Activated CD4-positive, alpha-beta T cell treated with anti-CD3 and anti-CD28 coated beads for 48 hours (primary cell): ENCODE measurements around the gene ITPR1.
A peak's percentile ranks its signal among the peaks of the same experiment; 100 is the strongest.

Experiments used
- DNase-seq: peaks from one replicate; pipeline ENCODE4 v3.0.0-alpha.2; 2020

Gene ITPR1

DNA sequence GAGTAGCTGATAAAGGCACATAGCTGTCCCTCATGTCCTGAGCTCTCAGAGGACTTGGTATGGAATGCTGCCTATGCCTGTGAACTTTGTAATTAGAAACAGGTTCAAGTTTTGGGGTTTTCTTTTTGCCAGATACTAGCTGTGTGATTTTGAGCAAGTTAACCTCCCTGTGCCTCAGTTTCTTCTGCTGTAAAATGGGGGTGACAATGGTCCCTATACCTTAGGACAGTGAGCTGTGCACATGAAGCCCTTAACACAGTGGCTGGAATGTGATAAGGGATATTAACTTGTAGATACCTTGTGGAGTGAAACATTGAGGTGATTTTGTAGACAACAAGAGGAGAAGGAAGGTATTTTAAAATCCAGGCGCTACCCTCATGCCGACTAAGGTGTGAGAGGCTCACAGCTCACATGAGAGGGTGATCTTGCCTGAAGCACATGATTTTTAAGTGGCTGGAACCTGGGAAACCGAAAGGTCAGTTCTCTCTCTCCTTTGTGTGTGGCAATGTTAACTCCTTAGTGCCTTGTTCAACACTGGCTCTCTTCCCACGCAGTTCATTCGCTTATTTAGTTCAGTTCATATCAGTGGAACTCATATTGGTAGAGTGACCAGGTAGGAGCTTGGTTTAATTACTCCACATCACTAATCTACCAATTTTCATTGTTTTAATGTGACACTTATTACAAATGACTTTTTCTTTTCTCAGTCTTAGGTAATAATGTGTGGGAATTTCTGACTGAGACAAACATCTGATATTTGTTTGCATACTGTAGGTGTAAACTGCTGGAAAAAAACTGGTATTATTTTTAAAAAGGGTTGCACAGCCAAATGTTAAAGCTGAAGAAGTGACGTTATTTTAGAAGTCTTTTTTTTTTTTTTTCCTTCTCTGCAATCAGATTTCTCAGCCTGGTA, 236.2 kb downstream of the ITPR1 start:
- no peak for DNase-seq

DNA sequence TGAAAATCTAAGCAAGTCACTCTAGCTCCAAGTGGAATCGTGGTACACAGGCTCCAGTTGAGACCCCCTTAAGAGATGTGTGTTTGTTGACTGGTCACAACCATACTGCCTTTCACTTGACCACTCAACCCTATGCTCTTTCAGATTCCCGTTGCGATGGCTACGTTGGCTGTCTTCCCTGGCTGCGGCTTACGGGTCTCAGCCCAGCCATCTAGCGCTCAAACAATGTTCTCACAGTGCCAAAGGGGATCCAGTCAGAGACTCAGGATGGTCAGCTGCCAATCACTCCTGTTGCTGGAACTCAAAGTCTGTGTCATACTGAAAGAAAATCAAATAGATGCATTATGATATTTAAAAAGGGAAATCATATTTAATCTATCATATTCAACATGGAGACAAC, 237.6 kb downstream of the ITPR1 start:
- DNase-seq: no peak

DNA sequence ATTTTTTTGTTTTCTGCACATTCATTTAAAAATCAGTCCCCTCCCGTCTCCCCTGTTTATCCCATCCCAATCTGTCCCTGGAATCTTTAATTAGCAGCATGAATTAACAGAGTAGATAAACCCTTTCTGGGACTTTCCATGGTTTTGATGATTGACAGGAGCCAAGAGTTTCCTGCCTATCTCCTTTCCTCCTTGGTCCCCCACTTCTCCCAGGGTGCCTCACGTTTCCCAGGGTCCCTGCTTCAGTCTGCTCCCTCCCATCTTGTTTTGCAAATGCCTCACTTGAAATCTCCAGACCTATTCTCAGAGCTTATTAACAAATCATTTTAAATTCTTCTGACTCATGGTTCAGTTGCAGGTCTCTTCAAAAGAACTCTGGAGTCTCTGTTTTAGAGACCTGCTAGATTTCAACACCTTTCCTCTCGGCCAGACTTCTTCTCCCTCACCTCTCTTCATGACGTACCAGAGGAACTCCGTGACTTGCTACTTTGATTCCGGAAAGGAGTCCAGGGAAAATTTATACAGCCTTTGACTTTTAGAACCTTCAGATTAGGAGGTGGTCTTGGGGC, 238.5 kb downstream of the ITPR1 start:
- DNase-seq: no peak

DNA sequence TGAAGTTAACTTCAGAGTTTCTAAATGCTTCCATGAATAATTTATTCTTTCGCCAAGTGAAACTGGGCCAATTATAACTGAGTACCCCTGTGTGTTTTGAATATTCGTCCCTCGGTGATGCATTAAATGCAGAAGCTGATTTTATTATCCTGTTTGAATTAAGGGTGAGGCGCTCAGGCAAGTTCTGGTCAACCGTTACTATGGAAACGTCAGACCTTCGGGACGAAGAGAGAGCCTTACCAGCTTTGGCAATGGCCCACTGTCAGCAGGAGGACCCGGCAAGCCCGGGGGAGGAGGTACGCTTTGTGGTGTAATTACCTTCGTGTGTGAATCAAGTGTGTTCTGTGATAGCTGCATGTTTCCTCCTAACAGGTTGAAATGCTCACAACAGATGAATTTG, 239.8 kb downstream of the ITPR1 start:
- no peak for DNase-seq

DNA sequence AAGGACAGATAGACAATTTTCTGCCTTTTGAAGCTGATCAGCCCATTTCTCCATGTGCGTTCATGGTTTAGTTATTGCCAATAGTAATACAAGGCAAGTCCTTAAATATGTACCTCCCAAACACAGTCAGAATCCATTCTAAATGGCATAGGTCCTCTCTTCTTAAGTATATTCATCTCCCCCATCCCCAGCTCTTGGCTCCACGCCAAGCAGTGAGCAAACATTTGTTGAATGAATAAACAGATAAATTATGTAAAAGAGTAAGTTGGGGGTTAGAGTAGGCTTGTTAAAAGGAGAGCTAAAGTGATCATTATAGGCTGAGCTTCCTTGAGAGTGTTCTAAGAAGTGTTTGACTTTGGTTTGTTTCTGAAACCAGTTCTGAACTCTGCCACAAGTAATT, 241.3 kb downstream of the ITPR1 start:
- DNase-seq: no peak

DNA sequence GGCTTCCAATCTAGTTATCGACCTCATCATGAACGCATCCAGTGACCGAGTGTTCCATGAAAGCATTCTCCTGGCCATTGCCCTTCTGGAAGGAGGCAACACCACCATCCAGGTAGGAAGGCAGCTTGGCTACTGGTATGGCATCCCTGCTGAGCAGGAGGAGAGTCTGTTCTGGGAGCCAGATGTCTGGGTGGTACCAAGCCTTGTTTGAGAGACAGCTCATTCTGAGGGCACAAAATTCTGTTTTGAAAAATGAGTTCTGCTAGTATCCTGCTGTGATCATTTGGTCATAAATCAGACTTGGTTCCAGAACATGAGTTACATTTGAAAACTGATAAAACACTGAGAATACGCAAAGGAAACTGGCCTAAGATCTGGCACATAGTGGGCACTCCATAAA, 242.1 kb downstream of the ITPR1 start:
- DNase-seq: no peak

DNA sequence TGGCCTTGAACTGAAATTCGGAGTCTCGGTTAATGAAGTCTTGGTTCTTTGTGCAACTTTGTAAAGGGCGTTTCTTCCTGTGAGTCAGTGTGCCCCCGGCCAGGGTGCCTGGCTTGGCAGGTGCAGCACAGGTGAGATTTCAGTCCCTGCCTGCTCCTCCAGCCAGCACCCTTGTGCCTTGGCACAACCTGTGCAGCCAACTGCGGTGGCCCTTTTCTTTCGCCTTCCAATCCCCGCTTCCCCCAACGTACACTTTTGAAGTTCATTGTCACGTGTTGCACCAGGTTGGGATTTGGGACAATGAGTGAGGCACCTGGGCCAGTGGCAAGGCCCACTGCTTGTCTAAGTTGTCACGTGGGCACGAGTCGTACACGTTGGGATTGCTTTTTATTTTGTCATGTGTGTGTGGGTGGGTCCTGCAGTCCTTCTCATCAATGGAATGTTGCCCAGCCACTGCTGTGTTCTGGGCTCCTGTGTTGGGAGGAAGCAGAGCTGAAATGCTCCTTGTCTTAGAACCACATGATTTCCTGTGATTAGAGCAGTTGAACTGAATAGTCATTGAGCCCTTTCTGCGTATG, 243.2 kb downstream of the ITPR1 start:
- no peak for DNase-seq

DNA sequence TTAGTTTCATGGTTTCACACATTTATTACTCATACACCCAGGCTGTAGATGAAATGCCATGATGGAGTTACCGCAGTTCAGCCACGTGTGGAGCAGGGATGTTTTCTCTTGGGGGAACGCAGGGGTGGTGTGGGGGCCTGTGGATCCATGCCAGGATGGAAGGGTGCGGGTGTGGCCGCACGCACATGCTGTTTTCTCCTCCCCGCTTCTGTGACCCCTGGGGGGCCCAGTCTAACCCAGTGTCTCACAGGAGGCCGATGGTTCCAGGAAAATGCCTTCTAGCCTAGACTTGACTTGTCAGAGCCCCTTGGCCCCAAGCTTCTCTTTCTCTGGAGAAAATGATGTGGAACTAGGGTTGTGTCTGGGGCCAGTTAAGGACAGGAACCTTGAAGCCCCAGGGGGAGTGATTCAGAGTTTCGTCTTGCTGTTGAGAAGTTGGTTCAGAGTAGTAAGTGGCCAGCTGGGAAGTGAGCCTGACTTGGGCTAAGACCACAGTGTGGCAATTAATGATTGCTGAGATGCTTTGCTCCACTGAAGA, 245.7 kb downstream of the ITPR1 start:
- peak; percentile 13 for DNase-seq

DNA sequence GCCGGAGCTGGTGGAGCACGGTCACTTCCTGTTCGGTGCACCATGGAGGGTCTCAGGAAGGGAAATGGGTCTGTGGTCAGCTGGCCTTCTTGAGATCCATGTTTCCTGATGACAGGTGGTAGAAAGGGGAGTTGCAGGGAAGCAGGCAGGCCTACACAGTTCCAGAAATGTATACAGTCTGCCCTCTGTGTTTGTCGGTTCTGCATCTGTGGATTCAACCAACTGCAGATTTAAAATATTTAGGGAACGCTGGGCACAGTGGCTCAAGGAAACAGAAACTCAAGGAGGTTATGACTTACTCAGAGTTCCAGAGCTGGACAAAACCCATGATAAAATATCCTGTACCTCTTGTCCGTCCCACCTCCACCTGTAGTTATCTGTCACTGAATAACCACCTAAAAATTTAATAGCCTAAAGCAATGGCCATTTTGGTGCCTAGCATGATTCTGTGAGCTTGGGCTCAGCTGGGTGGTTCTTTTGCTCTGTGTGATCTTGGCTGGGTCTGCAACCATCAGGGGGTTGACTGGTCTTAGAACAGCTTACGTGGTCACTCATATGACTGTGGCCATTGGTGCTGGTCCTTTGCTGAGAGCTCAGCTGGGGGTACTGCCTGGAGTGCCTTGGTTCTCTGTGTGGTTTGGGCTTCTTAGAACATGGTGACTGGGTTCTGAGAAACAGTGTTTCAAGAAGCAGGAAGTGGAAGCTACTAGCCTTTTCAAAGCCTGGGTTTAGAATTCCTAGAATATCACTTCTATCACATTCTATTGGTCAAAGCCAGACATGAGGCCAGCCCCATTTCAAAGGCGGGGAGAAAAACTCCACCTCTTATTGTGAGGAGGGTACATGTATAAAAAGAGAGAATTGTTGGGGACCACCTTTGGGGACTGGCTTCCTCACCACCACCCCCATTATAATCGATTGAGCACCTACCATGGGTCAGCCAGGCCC, 246.4 kb downstream of the ITPR1 start:
- DNase-seq: no peak

DNA sequence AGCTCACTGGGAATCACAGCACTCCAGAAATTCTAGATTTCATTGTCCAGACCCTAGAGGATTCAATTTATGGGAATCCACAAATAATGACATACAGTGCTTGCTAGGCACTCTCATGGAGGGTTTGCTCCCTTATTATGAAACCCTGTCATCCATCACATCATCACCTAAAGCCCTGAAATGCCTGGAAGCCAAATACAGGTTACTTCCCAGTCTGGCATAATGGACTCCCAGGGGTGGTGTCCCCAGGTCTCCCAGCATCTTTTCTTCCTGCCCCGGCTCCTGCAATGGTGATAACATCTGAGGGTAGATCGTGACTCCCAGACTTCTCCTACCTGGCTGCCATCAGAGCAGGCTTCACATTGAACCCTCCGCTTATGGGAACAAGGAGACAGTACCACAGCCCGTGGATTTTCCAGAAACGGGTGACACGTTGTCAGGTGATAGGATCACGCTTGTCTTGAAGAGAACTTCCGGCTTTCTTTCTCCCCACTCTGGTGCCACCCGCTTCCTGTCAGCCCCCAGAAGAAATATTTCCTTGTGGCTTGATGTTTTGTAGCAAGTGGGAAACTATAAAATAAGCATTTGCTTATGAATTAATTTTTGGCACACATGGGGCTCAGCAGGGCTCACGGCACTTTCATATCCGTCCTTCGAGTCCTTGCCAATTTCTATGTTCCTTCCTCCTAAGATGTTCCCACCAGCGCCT, 247.4 kb downstream of the ITPR1 start:
- no peak for DNase-seq

DNA sequence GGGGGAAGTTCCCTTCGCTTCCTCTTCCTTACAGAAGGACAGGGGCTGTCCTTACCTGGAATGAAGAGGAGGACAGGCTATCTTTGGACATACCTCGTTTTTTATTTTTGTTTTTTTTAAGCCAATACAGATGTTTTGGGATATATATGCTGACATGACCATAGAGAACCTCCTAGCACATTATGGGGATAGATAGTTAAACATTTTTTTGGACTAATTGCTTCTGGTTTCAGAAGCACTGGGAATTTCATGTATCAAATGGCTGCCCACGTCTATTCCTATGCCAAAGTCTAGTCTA, 247.9 kb downstream of the ITPR1 start:
- DNase-seq: no peak

DNA sequence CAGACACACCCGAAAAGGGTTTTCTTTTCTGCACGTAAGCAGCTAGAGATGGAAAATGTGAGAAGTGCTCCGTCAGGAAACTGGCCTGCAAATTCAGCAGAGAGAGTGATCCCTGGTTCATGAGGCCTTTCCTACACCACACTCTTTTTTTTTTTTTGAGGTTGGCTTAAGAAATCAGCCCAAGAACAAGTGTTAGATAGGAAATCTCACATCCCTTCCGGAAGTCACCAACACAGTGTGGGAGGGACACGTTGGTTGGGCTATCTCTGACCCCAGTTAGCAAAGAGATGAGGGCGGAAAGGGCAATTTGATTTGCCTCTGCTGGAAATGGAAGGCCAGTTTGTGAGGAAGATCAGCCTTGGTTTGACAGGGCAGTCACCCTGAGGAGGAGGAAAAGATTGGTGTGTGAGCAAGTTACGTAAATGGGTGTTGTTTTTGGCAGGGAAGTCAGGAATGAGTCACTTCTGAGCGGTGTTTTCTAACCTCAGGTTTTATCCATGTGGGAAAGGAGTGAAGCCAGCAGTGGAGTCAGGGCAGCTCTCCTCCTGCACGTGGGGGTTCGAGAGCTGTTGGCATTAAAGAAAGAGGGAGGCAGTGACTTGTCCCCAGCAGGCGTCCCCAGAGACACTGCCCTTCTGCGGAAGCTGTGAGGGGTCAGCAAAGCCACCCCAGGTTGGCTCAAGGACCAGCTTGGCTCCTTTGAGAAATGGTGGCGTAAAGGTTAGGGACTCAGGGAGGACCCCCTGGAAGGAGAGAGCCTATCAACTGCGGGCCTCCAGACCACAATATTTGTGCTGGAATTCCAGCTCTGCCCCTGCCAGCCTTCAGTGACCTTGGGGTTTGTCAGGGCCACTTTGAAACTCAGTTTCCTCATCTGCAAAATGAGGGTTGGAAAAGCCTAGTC, 248.5 kb downstream of the ITPR1 start:
- DNase-seq: peak; percentile 18

DNA sequence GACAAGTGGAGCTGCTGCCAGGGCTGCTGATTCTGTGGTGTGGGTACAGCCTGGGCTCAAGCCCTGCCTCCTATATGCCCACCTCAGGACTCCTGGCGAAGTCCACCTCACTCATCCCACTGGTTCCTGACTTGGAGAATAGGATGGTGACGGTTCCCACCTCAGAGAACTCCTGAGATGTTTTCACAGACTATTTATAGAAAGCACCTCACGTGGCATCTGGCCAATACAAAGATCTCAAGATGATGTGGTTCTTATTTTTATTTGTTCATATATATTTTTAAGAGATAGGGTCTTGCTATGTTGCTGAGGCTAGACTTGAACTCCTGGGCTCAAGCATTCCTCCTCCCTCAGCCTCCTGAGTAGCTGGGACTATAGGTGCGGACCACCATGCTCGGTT, 249.2 kb downstream of the ITPR1 start:
- DNase-seq: no peak

DNA sequence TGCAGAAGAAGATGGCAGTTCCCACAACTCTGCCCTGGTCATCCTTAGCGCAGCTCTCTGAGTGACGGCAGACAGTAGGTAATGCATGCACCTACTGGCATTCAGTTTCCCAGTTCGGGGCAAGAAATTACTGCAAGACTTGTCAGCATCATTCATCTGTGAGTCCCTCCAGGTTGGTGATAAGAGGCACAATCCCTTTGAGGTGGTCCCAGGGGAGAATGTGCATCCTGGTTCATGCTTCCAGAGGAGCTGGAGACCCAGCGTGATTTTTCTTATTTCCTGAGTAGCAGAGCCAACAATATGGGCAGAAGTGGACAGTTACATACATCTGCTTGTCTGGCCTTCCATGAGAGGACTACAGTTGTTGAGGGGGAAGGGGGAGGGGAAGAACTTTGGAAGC, 250.2 kb downstream of the ITPR1 start:
- no peak for DNase-seq

DNA sequence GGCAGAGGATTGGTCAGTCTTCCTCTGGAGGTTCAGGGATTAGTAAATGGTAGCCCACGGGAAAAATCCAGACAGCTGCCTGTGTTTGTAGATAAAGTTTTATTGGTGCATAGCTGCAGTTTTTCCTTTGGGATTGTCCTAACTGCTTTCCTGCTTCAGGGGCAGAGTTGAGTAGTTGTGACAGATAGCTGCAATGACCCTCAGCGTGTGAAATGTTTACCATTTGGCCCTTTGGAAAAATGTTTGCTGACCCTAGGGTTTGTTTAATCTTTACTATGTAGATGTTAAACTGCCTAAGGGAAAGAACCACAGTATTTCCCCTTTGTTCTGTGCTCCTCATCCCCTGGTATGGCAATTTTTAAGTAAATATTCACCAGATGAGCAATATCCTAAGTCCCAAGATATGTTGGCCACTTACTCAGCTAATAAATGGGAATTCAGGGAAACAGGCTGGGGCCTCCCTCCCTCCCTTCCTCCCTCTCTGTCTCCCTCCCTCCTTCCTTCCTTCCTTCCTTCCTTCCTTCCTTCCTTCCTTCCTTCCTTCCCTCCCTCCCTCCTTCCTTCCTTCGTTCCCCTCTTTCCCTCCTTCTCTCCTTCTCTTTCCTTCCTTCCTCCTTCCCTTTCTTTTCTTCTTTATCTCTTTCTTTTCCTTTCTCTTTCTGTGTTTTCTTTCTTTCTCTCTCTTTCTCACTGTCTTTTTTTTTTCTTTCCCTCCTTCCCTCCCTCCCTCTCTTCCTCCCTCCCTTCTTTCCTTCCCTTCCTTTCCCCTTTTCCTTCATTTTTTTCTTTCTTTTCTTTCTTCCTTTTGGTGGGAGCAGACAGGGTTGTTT, 251.5 kb downstream of the ITPR1 start:
- no peak for DNase-seq

DNA sequence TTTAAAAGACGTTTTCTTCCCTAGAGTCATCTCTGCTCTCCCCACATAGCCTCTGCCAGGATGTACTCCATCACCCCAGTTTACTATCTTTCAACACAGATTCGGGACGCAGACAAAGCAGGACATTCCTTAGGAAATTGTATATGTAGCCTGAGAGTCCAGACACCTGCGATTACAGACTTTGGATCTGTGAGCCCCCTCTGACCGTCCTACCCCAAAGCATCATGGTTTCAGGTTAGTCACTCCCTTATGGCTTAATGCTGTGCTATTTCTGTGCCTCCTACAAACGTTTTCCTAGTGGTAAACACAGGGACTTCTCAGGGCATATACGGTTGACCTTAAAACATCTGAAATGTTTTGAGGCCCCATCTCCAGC, 252.1 kb downstream of the ITPR1 start:
- no peak for DNase-seq

DNA sequence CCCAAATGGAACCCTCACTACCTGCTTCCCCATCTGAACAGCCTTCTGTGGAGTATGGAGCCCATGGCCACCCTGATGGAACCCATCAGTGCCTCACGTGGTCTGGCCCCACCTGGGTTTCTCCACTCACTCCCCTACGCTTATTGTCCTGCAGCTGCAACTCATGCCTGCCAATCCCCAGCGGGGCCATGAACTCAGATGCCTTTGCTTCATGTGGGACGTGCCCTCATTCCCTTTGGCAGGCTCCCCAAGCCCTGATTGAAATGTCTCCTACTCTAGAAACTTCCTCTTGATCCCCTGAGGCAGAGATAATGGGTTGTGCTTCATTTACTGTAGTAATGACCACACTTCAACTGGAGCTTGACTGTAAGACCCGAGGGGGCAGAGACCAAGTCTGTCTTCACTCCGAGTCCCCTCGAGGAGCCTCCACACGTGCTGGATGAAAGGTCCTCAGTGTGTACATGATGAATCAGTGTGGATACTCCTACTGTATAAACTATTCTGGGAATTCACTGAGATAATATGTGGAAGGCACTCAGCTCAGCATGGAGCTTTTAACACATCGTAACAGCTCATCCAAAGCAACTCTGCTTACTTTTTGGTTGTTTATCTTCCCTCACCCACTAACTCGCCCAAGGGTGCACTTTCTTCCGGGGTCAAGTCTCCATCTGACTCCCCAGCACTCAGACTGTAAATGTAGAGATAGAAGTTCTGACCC, 253.3 kb downstream of the ITPR1 start:
- no peak for DNase-seq

DNA sequence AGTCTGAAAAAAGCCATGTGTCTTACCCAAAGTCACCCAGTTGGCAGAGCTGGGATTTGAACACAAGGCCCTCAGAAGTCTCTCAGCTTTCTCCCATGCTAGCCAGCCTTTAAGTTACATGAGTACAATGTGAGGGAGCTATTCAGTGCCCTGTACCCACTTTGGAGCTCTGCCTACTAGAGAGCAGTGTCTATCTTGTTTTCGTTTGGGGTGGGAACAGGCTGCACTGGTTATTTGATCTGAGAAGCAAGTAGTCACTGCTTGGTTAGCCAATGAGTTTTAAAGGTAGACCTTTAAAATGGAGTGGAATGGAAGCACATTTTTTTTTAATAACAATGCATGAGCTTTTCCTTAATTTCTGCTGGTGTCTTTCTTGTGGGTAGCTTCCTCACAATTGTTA, 255.0 kb downstream of the ITPR1 start:
- no peak for DNase-seq

DNA sequence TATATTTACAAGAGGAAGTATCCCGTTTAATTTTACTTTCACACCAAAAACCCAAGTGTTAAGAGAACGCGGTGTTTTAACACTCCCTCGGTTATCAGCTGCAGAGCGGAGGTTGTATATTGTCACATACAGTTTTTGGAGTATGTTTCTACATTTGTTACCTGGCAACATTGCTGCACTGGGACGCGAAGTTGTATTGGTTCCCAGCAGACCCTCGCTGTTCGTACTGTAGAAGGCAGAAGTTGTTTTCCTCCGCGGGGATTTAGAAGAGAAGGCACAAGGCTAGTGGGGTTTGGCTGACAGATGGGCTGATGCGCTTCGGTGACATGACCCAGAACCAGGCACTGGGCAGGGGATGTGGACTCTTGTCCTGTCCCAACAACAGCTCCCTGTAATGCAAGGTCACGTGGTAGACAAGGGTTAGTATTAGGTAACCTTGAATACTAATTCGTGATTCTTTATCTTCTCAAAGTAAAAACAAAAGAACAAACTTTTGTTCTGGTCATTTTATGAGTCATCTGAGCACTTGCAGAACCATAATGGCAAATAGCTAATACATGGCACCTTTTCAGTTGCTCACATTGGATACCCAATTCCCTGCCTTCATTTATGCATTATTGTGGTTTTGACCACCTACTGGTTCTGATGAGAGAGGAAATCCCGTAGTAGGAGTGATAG, 255.7 kb downstream of the ITPR1 start:
- no peak for DNase-seq
